Measurements from ENCODE around the gene OGFOD3. TPM values are rescaled to one million over a fixed set of nuclear protein-coding genes. Genes with fewer than 3 reads are reported as not detected.
"Not testable (repeated sequence)": the region's sequence is repeated elsewhere in the genome, so short reads cannot be mapped to it uniquely, and the experiment has no call there.

The OGFOD3 gene
- total RNA-seq (2014; rRNA removed; shearing (Covaris generic)) = 38.7 and 41.0 TPM in 2 replicates

GRCh38 chr17:82418001-82418986, at the start of gene OGFOD3, which contains the start of gene HEXD:
TSS of gene OGFOD3 (minus strand) at chr17:82418586. CDS start at chr17:82418485, 101 bp downstream.
TSS of gene HEXD (plus strand) at chr17:82418347. CDS start at chr17:82419800, 1,453 bp downstream.
- peak; percentile 66 for DNase-seq (ENCODE audit: low spot score)

- DNase-seq (ENCODE audit: low spot score) = no peak
Observed at GRCh38 chr17:82465023-82465603, 46.7 kb upstream of the OGFOD3 start.

GRCh38 chr17:82464567-82464929, 46.2 kb upstream of the OGFOD3 start:
- no peak for DNase-seq (ENCODE audit: low spot score)

- DNase-seq (ENCODE audit: low spot score) = no peak
Observed at GRCh38 chr17:82463925-82464566, 45.7 kb upstream of the OGFOD3 start.

GRCh38 chr17:82463391-82463790, 45.0 kb upstream of the OGFOD3 start:
- no peak for DNase-seq (ENCODE audit: low spot score)

- DNase-seq (ENCODE audit: low spot score) = no peak
Observed at GRCh38 chr17:82461827-82462524, 43.6 kb upstream of the OGFOD3 start.

GRCh38 chr17:82459936-82460335, 41.5 kb upstream of the OGFOD3 start:
- DNase-seq (ENCODE audit: low spot score) = not testable (repeated sequence)

GRCh38 chr17:82458885-82459424, 40.6 kb upstream of the OGFOD3 start:
- no peak for DNase-seq (ENCODE audit: low spot score)

GRCh38 chr17:82458179-82458884, 39.9 kb upstream of the OGFOD3 start, which contains the start of gene NARF:
TSS of gene NARF (plus strand) at chr17:82458741. CDS start at chr17:82458804, 63 bp downstream.
- peak; percentile 98 for DNase-seq (ENCODE audit: low spot score)

- DNase-seq (ENCODE audit: low spot score) = peak; percentile 96
Observed at GRCh38 chr17:82457929-82458178, 39.5 kb upstream of the OGFOD3 start.

- no peak for DNase-seq (ENCODE audit: low spot score)
Observed at GRCh38 chr17:82457073-82457928, 38.9 kb upstream of the OGFOD3 start.

- not testable (repeated sequence) for DNase-seq (ENCODE audit: low spot score)
Observed at GRCh38 chr17:82453706-82454105, 35.3 kb upstream of the OGFOD3 start.

- DNase-seq (ENCODE audit: low spot score) = not testable (repeated sequence)
Observed at GRCh38 chr17:82453151-82453550, 34.8 kb upstream of the OGFOD3 start.

GRCh38 chr17:82452162-82452561, 33.8 kb upstream of the OGFOD3 start:
- no peak for DNase-seq (ENCODE audit: low spot score)

- DNase-seq (ENCODE audit: low spot score) = peak; percentile 87
Observed at GRCh38 chr17:82450357-82451106, 32.1 kb upstream of the OGFOD3 start, which contains the start of gene CYBC1. TSS of gene CYBC1 (minus strand) at chr17:82450752. CDS start at chr17:82449254, 1,498 bp downstream.

- no peak for DNase-seq (ENCODE audit: low spot score)
Observed at GRCh38 chr17:82449883-82450356, 31.5 kb upstream of the OGFOD3 start.

GRCh38 chr17:82449131-82449882, 30.9 kb upstream of the OGFOD3 start:
- DNase-seq (ENCODE audit: low spot score) = no peak

- DNase-seq (ENCODE audit: low spot score) = no peak
Observed at GRCh38 chr17:82447876-82448275, 29.5 kb upstream of the OGFOD3 start.
